WTC11 (cell line): Measurements from ENCODE around the gene NFIX.

Experiments
- ATF3 ChIP-seq: sonication (generic); formaldehyde crosslinking; conservative IDR thresholded peaks from 2 replicates; pipeline ENCODE4 v1.8.1; 2022; ENCODE audit warnings: mild to moderate bottlenecking, missing genetic modification reagents
- CBFB ChIP-seq: sonication (generic); formaldehyde crosslinking; IDR thresholded peaks from 2 replicates; pipeline ENCODE4 v1.8.1; 2022; ENCODE audit warnings: mild to moderate bottlenecking, low read depth, missing genetic modification reagents
- SP1 ChIP-seq: sonication (generic); formaldehyde crosslinking; conservative IDR thresholded peaks from 2 replicates; pipeline ENCODE4 v1.8.1; 2022; ENCODE audit warnings: missing genetic modification reagents
- ZBTB43 ChIP-seq: sonication (generic); formaldehyde crosslinking; IDR thresholded peaks from 2 replicates; pipeline ENCODE4 v1.8.1; 2023; ENCODE audit warnings: mild to moderate bottlenecking, missing genetic modification reagents
- ZNF416 ChIP-seq: fragments of 250-450 bp; sonication (Bioruptor Pico); IDR thresholded peaks from 2 replicates; pipeline ENCODE4 v1.9.0; 2021; ENCODE audit warnings: mild to moderate bottlenecking, inconsistent platforms
- ZNF671 ChIP-seq: fragments of 250-450 bp; sonication (Bioruptor Pico); IDR thresholded peaks from 2 replicates; pipeline ENCODE4 v1.8.0; 2021; ENCODE audit warnings: mild to moderate bottlenecking

- no peak for TF ChIP-seq ZNF671 (CRISPR knock-in tag)
- TF ChIP-seq CBFB (CRISPR knock-in tag): no peak
- TF ChIP-seq ZNF416: no peak
- TF ChIP-seq ATF3: no peak
- no peak for TF ChIP-seq ZBTB43 (CRISPR knock-in tag)
- no peak for TF ChIP-seq SP1 (CRISPR knock-in tag)
These were observed 27.4 kb upstream of the NFIX start for GRCh38 chr19:12967907-12968306.
